ENCODE results near the gene OSBPL6. TPM values are rescaled to one million over a fixed set of nuclear protein-coding genes. Genes with fewer than 3 reads are reported as not detected.

OSBPL6 gene
- total and polyA plus RNA-seq, 2 of the 13 experiments (the other 11 are each of a cell fraction or from before 2014, with no cell fraction given), result 0.03 to 0.11 TPM

GRCh38 chr2:178247250-178247649 lies 52.9 kb downstream of the OSBPL6 start:
- H4K20me1 ChIP-seq (ENCODE audit: insufficient read depth, low read length), result no peaks in the 10 kb centered on the region
- in situ Hi-C loops (cut with HindIII; ENCODE audit: extremely low pct_ligation_motif_present, low pct_unique_long_range_greater_than_20kb), result no loop called here
- no peak for FAIRE-seq
- H3K27ac ChIP-seq (ENCODE audit: extremely low read length, insufficient read depth, low read length), result no peak overlapping the region
- H3K79me2 ChIP-seq (ENCODE audit: insufficient read depth, low read length), result no peaks in the 10 kb centered on the region
- H3K36me3 ChIP-seq (replicated peaks in 1 of 2; ENCODE audit: control insufficient read depth in 1 of 2, insufficient read depth in 2 of 2, low read length in 2 of 2), result no peaks in the 10 kb centered on the region
- ChIA-PET CTCF (ENCODE audit: low intra/inter-chr PET ratio, low total read pairs) (no interaction called here), POLR2A (no interaction called here)
- intact Hi-C loops (cut with micrococcal nuclease; ENCODE audit: unreplicated experiment), result no loop called here
- no peaks in the 10 kb centered on the region for H3K27me3 ChIP-seq (ENCODE audit: control insufficient read depth in 1 of 2, insufficient read depth in 2 of 2, low read length in 2 of 2)
- BruUV-seq (replicated peaks), result no TSS peak
- TF ChIP-seq FOXA3 (CRISPR knock-in tag; IDR thresholded peaks at IDR 0.05) (no peak), NCOR1 (IDR thresholded peaks at IDR 0.05; ENCODE audit: borderline replicate concordance, low read length) (no peak), ZBTB33 (CRISPR knock-in tag; IDR thresholded peaks at IDR 0.05) (no peak)
- WGBS (ENCODE audit: low lambda C conversion rate), result 3% methylated on average over 1 of the region's 1 CpG
- H3K9ac ChIP-seq (ENCODE audit: insufficient read depth, low read depth, low read length), result no peak overlapping the region
- H2AFZ ChIP-seq (ENCODE audit: low read length), result no peak overlapping the region
- no peak for ATAC-seq
- H3K9me3 ChIP-seq (ENCODE audit: low read length), result no peaks in the 10 kb centered on the region
- no peak overlapping the region for H3K4me2 ChIP-seq (ENCODE audit: low read depth, low read length)
- no peak overlapping the region for H3K4me3 ChIP-seq (replicated peaks in 1 of 3; ENCODE audit: insufficient read depth in 1 of 3, low read depth in 2 of 3, low read length in 3 of 3)
- no peaks in the 10 kb centered on the region for H3K4me1 ChIP-seq (ENCODE audit: insufficient read depth, low read length)
- DNase-seq (ENCODE audit: low spot score), result no peak

GRCh38 chr2:178250429-178250828 lies 56.1 kb downstream of the OSBPL6 start:
- no peaks in the 10 kb centered on the region for H3K27me3 ChIP-seq (ENCODE audit: control insufficient read depth in 1 of 2, insufficient read depth in 2 of 2, low read length in 2 of 2)
- FAIRE-seq, result no peak
- ATAC-seq, result no peak
- DNase-seq (ENCODE audit: low spot score), result no peak
- BruUV-seq (replicated peaks), result no TSS peak
- H3K9me3 ChIP-seq (ENCODE audit: low read length), result no peaks in the 10 kb centered on the region
- H2AFZ ChIP-seq (ENCODE audit: low read length), result no peak overlapping the region
- ChIA-PET POLR2A (no interaction called here), CTCF (ENCODE audit: low intra/inter-chr PET ratio, low total read pairs) (no interaction called here)
- H3K27ac ChIP-seq (ENCODE audit: extremely low read length, insufficient read depth, low read length), result no peak overlapping the region
- H3K4me3 ChIP-seq (replicated peaks in 1 of 3; ENCODE audit: insufficient read depth in 1 of 3, low read depth in 2 of 3, low read length in 3 of 3), result no peak overlapping the region
- intact Hi-C loops (cut with micrococcal nuclease; ENCODE audit: unreplicated experiment), result no loop called here
- no peaks in the 10 kb centered on the region for H3K4me1 ChIP-seq (ENCODE audit: insufficient read depth, low read length)
- no peak overlapping the region for H3K4me2 ChIP-seq (ENCODE audit: low read depth, low read length)
- H4K20me1 ChIP-seq (ENCODE audit: insufficient read depth, low read length), result no peaks in the 10 kb centered on the region
- no peak overlapping the region for H3K9ac ChIP-seq (ENCODE audit: insufficient read depth, low read depth, low read length)
- in situ Hi-C loops (cut with HindIII; ENCODE audit: extremely low pct_ligation_motif_present, low pct_unique_long_range_greater_than_20kb), result no loop called here
- H3K79me2 ChIP-seq (ENCODE audit: insufficient read depth, low read length), result no peaks in the 10 kb centered on the region
- H3K36me3 ChIP-seq (replicated peaks in 1 of 2; ENCODE audit: control insufficient read depth in 1 of 2, insufficient read depth in 2 of 2, low read length in 2 of 2), result no peaks in the 10 kb centered on the region
- 40% methylated on average over 6 of the region's 6 CpGs for WGBS (ENCODE audit: low lambda C conversion rate)
- TF ChIP-seq THAP11 (CRISPR knock-in tag; IDR thresholded peaks at IDR 0.05) (no peak), RERE (CRISPR knock-in tag; IDR thresholded peaks at IDR 0.05; ENCODE audit: low read depth) (no peak), TBP (CRISPR knock-in tag; IDR thresholded peaks at IDR 0.05) (no peak), EP300 (IDR thresholded peaks at IDR 0.05; ENCODE audit: low read depth in 2 of 2, low read length in 2 of 2) (no peak), EP300 (CRISPR knock-in tag; IDR thresholded peaks at IDR 0.05; ENCODE audit: borderline replicate concordance) (no peak), ZBTB38 (CRISPR knock-in tag; IDR thresholded peaks at IDR 0.05) (no peak), KLF15 (CRISPR knock-in tag; IDR thresholded peaks at IDR 0.05; ENCODE audit: borderline replicate concordance) (no peak)
